Measurements from ENCODE around the gene RSU1. TPM values are rescaled to one million over a fixed set of nuclear protein-coding genes. Genes with fewer than 3 reads are reported as not detected.

RSU1 gene
- total RNA-seq, 1 donor from 2014 or later = 118 TPM

DNA sequence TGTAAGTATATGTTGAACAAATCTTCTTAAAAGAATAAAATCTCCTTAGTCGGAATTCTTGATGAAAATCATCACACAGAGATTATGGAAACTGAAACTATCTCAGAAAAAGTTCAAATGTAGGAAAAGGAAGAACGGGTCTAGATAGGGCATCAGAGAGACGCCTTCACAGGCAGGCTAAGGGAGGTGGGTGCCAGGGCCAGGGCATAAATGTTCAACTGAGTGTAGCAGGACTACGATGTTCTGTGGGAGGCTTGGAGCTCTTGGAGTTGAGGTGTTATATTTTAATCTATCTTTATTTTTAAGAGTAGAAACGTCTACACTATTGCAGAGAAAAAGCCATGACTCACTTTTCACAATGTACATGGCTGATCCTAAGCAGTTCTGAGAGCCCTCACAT is 101.2 kb downstream of the RSU1 start:
- no peak overlapping the region for H3K27ac Mint-ChIP-seq (ENCODE audit: unreplicated experiment)
- peaks cover 33% of the 10 kb centered on the region for H3K36me3 Mint-ChIP-seq (ENCODE audit: low read depth, unreplicated experiment)
- H3K4me3 Mint-ChIP-seq (ENCODE audit: unreplicated experiment) = no peak overlapping the region
- TF ChIP-seq, protein P1, sequence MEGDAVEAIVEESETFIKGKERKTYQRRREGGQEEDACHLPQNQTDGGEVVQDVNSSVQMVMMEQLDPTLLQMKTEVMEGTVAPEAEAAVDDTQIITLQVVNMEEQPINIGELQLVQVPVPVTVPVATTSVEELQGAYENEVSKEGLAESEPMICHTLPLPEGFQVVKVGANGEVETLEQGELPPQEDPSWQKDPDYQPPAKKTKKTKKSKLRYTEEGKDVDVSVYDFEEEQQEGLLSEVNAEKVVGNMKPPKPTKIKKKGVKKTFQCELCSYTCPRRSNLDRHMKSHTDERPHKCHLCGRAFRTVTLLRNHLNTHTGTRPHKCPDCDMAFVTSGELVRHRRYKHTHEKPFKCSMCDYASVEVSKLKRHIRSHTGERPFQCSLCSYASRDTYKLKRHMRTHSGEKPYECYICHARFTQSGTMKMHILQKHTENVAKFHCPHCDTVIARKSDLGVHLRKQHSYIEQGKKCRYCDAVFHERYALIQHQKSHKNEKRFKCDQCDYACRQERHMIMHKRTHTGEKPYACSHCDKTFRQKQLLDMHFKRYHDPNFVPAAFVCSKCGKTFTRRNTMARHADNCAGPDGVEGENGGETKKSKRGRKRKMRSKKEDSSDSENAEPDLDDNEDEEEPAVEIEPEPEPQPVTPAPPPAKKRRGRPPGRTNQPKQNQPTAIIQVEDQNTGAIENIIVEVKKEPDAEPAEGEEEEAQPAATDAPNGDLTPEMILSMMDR (IDR thresholded peaks at IDR 0.05; ENCODE audit: unreplicated experiment) = no peak
- DNase-seq (ENCODE audit: low spot score) = no peak
- H3K4me1 Mint-ChIP-seq (ENCODE audit: unreplicated experiment) = no peaks in the 10 kb centered on the region
- H3K9me3 Mint-ChIP-seq (ENCODE audit: unreplicated experiment) = peaks cover 6% of the 10 kb centered on the region
- H3K27me3 Mint-ChIP-seq (ENCODE audit: unreplicated experiment) = peaks cover 6% of the 10 kb centered on the region

DNA sequence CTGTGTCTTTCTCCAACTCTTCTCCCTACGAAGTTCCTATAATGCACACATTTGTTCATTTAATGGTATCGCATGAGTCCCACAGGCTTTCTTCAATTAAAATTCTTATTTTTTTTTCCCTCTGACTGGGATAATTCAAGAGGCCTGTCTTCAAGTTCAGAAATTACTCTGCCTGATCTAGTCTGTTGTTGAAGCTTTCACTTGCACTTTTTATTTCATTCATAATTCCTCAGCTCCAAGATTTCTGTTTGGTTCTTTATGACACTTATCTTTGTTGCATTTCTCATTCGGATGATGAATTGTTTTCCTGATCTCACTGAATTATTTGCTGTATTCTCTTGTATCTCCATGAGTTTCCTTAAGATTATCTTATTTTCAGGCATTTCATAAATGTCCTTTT is 103.9 kb downstream of the RSU1 start:
- TF ChIP-seq, protein P1 (IDR thresholded peaks at IDR 0.05; ENCODE audit: unreplicated experiment) = no peak
- H3K9me3 Mint-ChIP-seq (ENCODE audit: unreplicated experiment) = peaks cover 6% of the 10 kb centered on the region
- H3K27me3 Mint-ChIP-seq (ENCODE audit: unreplicated experiment) = peaks cover 9% of the 10 kb centered on the region
- H3K27ac Mint-ChIP-seq (ENCODE audit: unreplicated experiment) = no peak overlapping the region
- no peak for DNase-seq (ENCODE audit: low spot score)
- H3K4me3 Mint-ChIP-seq (ENCODE audit: unreplicated experiment) = peak overlapping the region; percentile 5
- peaks cover 38% of the 10 kb centered on the region for H3K36me3 Mint-ChIP-seq (ENCODE audit: low read depth, unreplicated experiment)
- H3K4me1 Mint-ChIP-seq (ENCODE audit: unreplicated experiment) = no peaks in the 10 kb centered on the region

DNA sequence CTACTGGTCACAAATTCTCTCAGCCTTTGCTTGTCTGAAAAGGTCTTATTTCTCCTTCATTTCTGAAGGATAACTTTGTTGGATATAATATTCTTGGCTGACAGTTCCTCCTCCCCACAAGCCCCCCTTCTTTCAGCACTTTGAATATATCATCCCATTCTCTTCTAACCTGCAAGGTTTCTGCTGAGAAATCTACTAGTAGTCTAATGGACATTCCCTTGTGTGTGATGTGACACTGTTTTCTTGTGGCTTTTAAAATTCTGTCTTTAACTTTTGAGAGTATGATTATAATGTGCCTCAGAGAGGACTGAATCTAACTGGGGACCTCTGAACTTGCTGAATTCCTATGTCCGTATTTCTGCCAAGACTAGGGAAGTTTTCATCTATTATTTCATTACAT is 104.3 kb downstream of the RSU1 start:
- Mint-ChIP-seq H3K9me3 (ENCODE audit: unreplicated experiment) (peaks cover 6% of the 10 kb centered on the region), H3K36me3 (ENCODE audit: low read depth, unreplicated experiment) (peaks cover 38% of the 10 kb centered on the region), H3K27ac (ENCODE audit: unreplicated experiment) (no peak overlapping the region), H3K4me1 (ENCODE audit: unreplicated experiment) (no peaks in the 10 kb centered on the region), H3K27me3 (ENCODE audit: unreplicated experiment) (peaks cover 9% of the 10 kb centered on the region), H3K4me3 (ENCODE audit: unreplicated experiment) (no peak overlapping the region)
- no peak for DNase-seq (ENCODE audit: low spot score)
- TF ChIP-seq, protein P1 (IDR thresholded peaks at IDR 0.05; ENCODE audit: unreplicated experiment) = no peak

DNA sequence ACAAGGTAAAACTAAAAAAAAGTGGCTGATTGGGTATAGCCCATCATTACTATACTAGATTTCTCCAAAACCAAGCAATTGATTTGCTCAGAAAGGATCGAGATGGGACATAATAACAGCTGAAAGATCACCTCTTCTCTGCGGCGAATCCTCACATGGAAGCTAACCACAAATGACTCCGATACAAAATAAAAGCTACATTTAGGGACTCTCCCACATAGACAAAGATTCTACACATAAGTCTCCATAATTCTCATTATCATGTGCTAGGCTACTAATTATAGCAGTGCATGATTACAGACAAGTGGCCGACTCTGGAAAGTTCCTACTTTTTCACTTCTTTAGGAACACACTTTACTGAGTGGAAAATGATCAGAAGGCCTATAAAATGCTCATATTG is 116.9 kb downstream of the RSU1 start:
- Mint-ChIP-seq H3K9me3 (ENCODE audit: unreplicated experiment) (no peaks in the 10 kb centered on the region), H3K36me3 (ENCODE audit: low read depth, unreplicated experiment) (peaks cover 11% of the 10 kb centered on the region), H3K4me1 (ENCODE audit: unreplicated experiment) (no peaks in the 10 kb centered on the region), H3K4me3 (ENCODE audit: unreplicated experiment) (no peak overlapping the region), H3K27me3 (ENCODE audit: unreplicated experiment) (no peaks in the 10 kb centered on the region), H3K27ac (ENCODE audit: unreplicated experiment) (no peak overlapping the region)
- TF ChIP-seq, protein P1 (IDR thresholded peaks at IDR 0.05; ENCODE audit: unreplicated experiment) = no peak
- no peak for DNase-seq (ENCODE audit: low spot score)

DNA sequence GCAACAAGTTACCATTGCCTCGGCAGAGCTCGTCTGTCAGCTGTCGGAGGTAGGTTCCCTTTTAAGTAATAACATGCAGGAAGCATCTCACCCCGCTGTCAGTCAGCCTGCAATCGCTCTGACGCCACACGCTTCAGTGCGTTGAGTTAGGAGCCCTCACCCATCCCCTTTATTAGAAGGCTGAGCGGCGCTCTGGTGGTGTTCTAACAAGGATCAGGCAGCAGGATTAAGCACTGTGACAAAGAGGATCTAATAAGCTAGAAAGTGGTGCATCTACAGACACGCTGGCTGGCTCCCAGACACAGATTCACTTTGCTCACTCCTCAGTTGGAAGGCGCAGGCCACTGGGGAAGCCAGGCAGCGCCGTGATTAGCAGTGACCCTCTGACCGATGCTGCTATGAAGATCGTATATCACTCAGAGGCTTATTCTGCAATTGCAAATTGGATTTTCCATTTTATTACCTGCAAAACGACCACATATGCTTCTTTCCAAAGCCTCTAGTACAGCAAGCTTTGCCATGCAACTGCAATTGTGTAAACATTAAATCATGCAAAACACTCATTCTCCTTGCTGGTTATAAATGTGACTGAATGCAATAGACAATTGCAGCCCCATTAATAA is 117.7 kb downstream of the RSU1 start:
- Mint-ChIP-seq H3K4me3 (ENCODE audit: unreplicated experiment) (no peak overlapping the region), H3K36me3 (ENCODE audit: low read depth, unreplicated experiment) (peaks cover 11% of the 10 kb centered on the region), H3K27ac (ENCODE audit: unreplicated experiment) (no peak overlapping the region), H3K9me3 (ENCODE audit: unreplicated experiment) (no peaks in the 10 kb centered on the region), H3K4me1 (ENCODE audit: unreplicated experiment) (no peaks in the 10 kb centered on the region), H3K27me3 (ENCODE audit: unreplicated experiment) (no peaks in the 10 kb centered on the region)
- TF ChIP-seq, protein P1 (IDR thresholded peaks at IDR 0.05; ENCODE audit: unreplicated experiment) = no peak
- no peak for DNase-seq (ENCODE audit: low spot score)
